ENCODE data around the gene AP1AR.

- TF ChIP-seq CTCF (IDR thresholded peaks at IDR 0.05; ENCODE audit: low read depth, low read length, missing input control): no peak
- no peak for TF ChIP-seq REST (IDR thresholded peaks at IDR 0.05)
- no peak for TF ChIP-seq ZBTB33 (IDR thresholded peaks at IDR 0.05)
- TF ChIP-seq YY1 (IDR thresholded peaks at IDR 0.05): no peak
- no peak for TF ChIP-seq SP1 (IDR thresholded peaks at IDR 0.05)
- no peak for TF ChIP-seq EGR1 (IDR thresholded peaks at IDR 0.05; ENCODE audit: low read depth in 2 of 2)
- no peak for TF ChIP-seq HNF4G (IDR thresholded peaks at IDR 0.05)
These were observed 68.1 kb downstream of the AP1AR start for GRCh38 chr4:112299721-112300120.
